ENCODE data around the gene FAM111A. TPM values are rescaled to one million over a fixed set of nuclear protein-coding genes. Genes with fewer than 3 reads are reported as not detected.

FAM111A gene
- total RNA-seq, 1 experiment from 2014 or later = 54.8 TPM

GRCh38 chr11:59173080-59173963 is 30.7 kb downstream of the FAM111A start:
- Histone ChIP-seq H3K36me3 (ENCODE audit: insufficient read depth, low read length, poor library complexity, severe bottlenecking) (no peaks in the 10 kb centered on the region), H3K9me3 (ENCODE audit: low read depth, low read length, poor library complexity, severe bottlenecking) (no peaks in the 10 kb centered on the region), H3K4me1 (ENCODE audit: insufficient read depth, low read length, poor library complexity, severe bottlenecking) (peaks cover 22% of the 10 kb centered on the region), H3K4me3 (ENCODE audit: low read depth, low read length, poor library complexity, severe bottlenecking) (peak overlapping the region; percentile 50), H3K27me3 (replicated peaks; ENCODE audit: insufficient read depth, low read depth, low read length, poor library complexity) (peaks cover 7% of the 10 kb centered on the region), H3K27ac (ENCODE audit: low read depth, low read length, poor library complexity, severe bottlenecking) (no peak overlapping the region)
- DNase-seq (ENCODE audit: low spot score) = peak; percentile 37
- intact Hi-C loops (cut with micrococcal nuclease; ENCODE audit: unreplicated experiment) = loop anchor here (2.0 kb wide), 1 partner anchor 13 kb away; no protein-coding TSS in a partner anchor
- POLR2A ChIA-PET (ENCODE audit: low non-redundant PET) = no interaction called here
- no peak for TF ChIP-seq CTCF (conservative IDR thresholded peaks at IDR 0.05; ENCODE audit: low read depth, low read length)
- TF ChIP-seq EZH2 (IDR thresholded peaks at IDR 0.05; ENCODE audit: borderline replicate concordance, low read depth, low read length, poor library complexity, severe bottlenecking) = no peak
- BruUV-seq (replicated peaks) = no TSS peak
- CTCF ChIA-PET = interaction anchor here (2.9 kb wide), 1 partner anchor 13 kb away, joined by 35 read pairs; no protein-coding TSS in a partner anchor

- BruUV-seq (replicated peaks) = no TSS peak
- TF ChIP-seq CTCF (conservative IDR thresholded peaks at IDR 0.05; ENCODE audit: low read depth, low read length) (no peak), EZH2 (IDR thresholded peaks at IDR 0.05; ENCODE audit: borderline replicate concordance, low read depth, low read length, poor library complexity, severe bottlenecking) (no peak)
- CTCF ChIA-PET = no interaction called here
- no peak overlapping the region for H3K27ac ChIP-seq (ENCODE audit: low read depth, low read length, poor library complexity, severe bottlenecking)
- no peaks in the 10 kb centered on the region for H3K36me3 ChIP-seq (ENCODE audit: insufficient read depth, low read length, poor library complexity, severe bottlenecking)
- intact Hi-C loops (cut with micrococcal nuclease; ENCODE audit: unreplicated experiment) = loop anchor here (2.0 kb wide), 1 partner anchor 13 kb away; no protein-coding TSS in a partner anchor
- peak overlapping the region; percentile 50 for H3K4me3 ChIP-seq (ENCODE audit: low read depth, low read length, poor library complexity, severe bottlenecking)
- POLR2A ChIA-PET (ENCODE audit: low non-redundant PET) = no interaction called here
- peaks cover 22% of the 10 kb centered on the region for H3K4me1 ChIP-seq (ENCODE audit: insufficient read depth, low read length, poor library complexity, severe bottlenecking)
- peaks cover 7% of the 10 kb centered on the region for H3K27me3 ChIP-seq (replicated peaks; ENCODE audit: insufficient read depth, low read depth, low read length, poor library complexity)
- no peaks in the 10 kb centered on the region for H3K9me3 ChIP-seq (ENCODE audit: low read depth, low read length, poor library complexity, severe bottlenecking)
- peak; percentile 25 for DNase-seq (ENCODE audit: low spot score)
Measured at GRCh38 chr11:59173964-59174663, 31.5 kb downstream of the FAM111A start.

GRCh38 chr11:59174664-59175033 is 32.0 kb downstream of the FAM111A start:
- H3K27me3 ChIP-seq (replicated peaks; ENCODE audit: insufficient read depth, low read depth, low read length, poor library complexity) = peaks cover 7% of the 10 kb centered on the region
- DNase-seq (ENCODE audit: low spot score) = no peak
- no TSS peak for BruUV-seq (replicated peaks)
- intact Hi-C loops (cut with micrococcal nuclease; ENCODE audit: unreplicated experiment) = no loop called here
- TF ChIP-seq EZH2 (IDR thresholded peaks at IDR 0.05; ENCODE audit: borderline replicate concordance, low read depth, low read length, poor library complexity, severe bottlenecking) (no peak), CTCF (conservative IDR thresholded peaks at IDR 0.05; ENCODE audit: low read depth, low read length) (no peak)
- no peaks in the 10 kb centered on the region for H3K9me3 ChIP-seq (ENCODE audit: low read depth, low read length, poor library complexity, severe bottlenecking)
- POLR2A ChIA-PET (ENCODE audit: low non-redundant PET) = no interaction called here
- H3K36me3 ChIP-seq (ENCODE audit: insufficient read depth, low read length, poor library complexity, severe bottlenecking) = no peaks in the 10 kb centered on the region
- no peak overlapping the region for H3K4me3 ChIP-seq (ENCODE audit: low read depth, low read length, poor library complexity, severe bottlenecking)
- CTCF ChIA-PET = no interaction called here
- H3K4me1 ChIP-seq (ENCODE audit: insufficient read depth, low read length, poor library complexity, severe bottlenecking) = peaks cover 22% of the 10 kb centered on the region
- H3K27ac ChIP-seq (ENCODE audit: low read depth, low read length, poor library complexity, severe bottlenecking) = no peak overlapping the region

All from A673 (cell line).